Testis (tissue), 3 donors: ENCODE results near the gene PACSIN1. TPM values are rescaled to one million over a fixed set of nuclear protein-coding genes. Genes with fewer than 3 reads are reported as not detected.
"Not testable (repeated sequence)": the region's sequence is repeated elsewhere in the genome, so short reads cannot be mapped to it uniquely, and the experiment has no call there.

Experiments
- DNase-seq: peaks from one replicate; pipeline ENCODE4 v3.0.0-alpha.2; 2019
- H3K27ac ChIP-seq, 2 donors: fragments of 200-600 bp; sonication (generic); one replicate each; pipeline ENCODE4 v1.5.1; 2019
- H3K27me3 ChIP-seq: fragments of 200-600 bp; sonication (generic); one replicate; pipeline ENCODE4 v1.5.1; 2019
- H3K36me3 ChIP-seq: fragments of 200-600 bp; sonication (generic); one replicate; pipeline ENCODE4 v1.5.1; 2017; ENCODE audit warnings: low read depth; ENCODE audit errors: missing control alignments
- H3K4me1 ChIP-seq: fragments of 200-600 bp; sonication (generic); one replicate; pipeline ENCODE4 v1.5.1; 2019
- H3K4me3 ChIP-seq, 2 donors: fragments of 200-600 bp; sonication (generic); one replicate each; pipeline ENCODE4 v1.5.1; 2017 to 2019
- H3K9me3 ChIP-seq: fragments of 200-600 bp; sonication (generic); one replicate; pipeline ENCODE4 v1.5.1; 2017
- CTCF ChIP-seq, 3 experiments: fragments of 450-650 bp in 2 of 3; fragments of 200-600 bp in 1 of 3; sonication (generic) in 1 of 3; IDR thresholded peaks; one replicate each; pipeline ENCODE4 v1.5.1; 2016 to 2019; ENCODE audit warnings: antibody characterized with exemption in 3 of 3, mild to moderate bottlenecking in 2 of 3, moderate library complexity in 1 of 3
- POLR2A ChIP-seq: fragments of 450-650 bp; IDR thresholded peaks from one replicate; pipeline ENCODE4 v1.6.1; 2017; ENCODE audit warnings: antibody characterized with exemption, mild to moderate bottlenecking, moderate library complexity
- WGBS, 2 donors: methylation state at CpG; one replicate each; pipeline ENCODE4 v1.1.5; 2018; 5-methylcytosine and 5-hydroxymethylcytosine counted together
- intact Hi-C: fragments of 100-400 bp; cut with DNase I; formaldehyde crosslinking; loops from one replicate; pipeline ENCODE4 v1.15.1; 2023; ENCODE audit warnings: low total_unique reads
- polyA plus RNA-seq: library from polyadenylated mRNA; stranded (reverse); fragments of 350-450 nt; fragmentation: Illumina TruSeq; extraction: RNeasy Lipid Tissue Mini Kit (QIAGEN cat#74804); gene quantifications from one replicate; pipeline ENCODE4 v1.2.3, GENCODE V29; 2014; ENCODE audit warnings: low read depth, low replicate concordance; ENCODE audit not compliant: insufficient read depth
- total RNA-seq, 2 donors: library from RNA; depleted of rRNA; stranded (reverse); fragments of >200 nt; gene quantifications; one replicate each; pipeline ENCODE4 v1.2.3, GENCODE V29; 2016

The PACSIN1 gene
- total and polyA plus RNA-seq, 3 donors from 2014 or later, result 2.1 to 3.1 (median 2.5) TPM

- no peak overlapping the region for H3K27ac ChIP-seq
- DNase-seq, result no peak
- H3K36me3 ChIP-seq, result no peaks in the 10 kb centered on the region
- TF ChIP-seq CTCF (IDR thresholded peaks at IDR 0.05) (no peak), POLR2A (no peak)
- no peaks in the 10 kb centered on the region for H3K4me1 ChIP-seq
- intact Hi-C loops, result no loop called here
- no peak overlapping the region for H3K4me3 ChIP-seq
- WGBS, 2 donors, result 70 to 71% methylated on average over 5 of the region's 5 CpGs
- no peaks in the 10 kb centered on the region for H3K9me3 ChIP-seq
- no peaks in the 10 kb centered on the region for H3K27me3 ChIP-seq
These were observed 11.0 kb downstream of the PACSIN1 start for GRCh38 chr6:34476921-34477320.

GRCh38 chr6:34478796-34479195 lies 12.9 kb downstream of the PACSIN1 start:
- TF ChIP-seq POLR2A, result no peak
- TF ChIP-seq CTCF (IDR thresholded peaks at IDR 0.05), result no peak
- H3K27ac ChIP-seq, result no peak overlapping the region
- H3K36me3 ChIP-seq, result no peaks in the 10 kb centered on the region
- no peaks in the 10 kb centered on the region for H3K4me1 ChIP-seq
- 95 to 98% methylated on average over 4 of the region's 4 CpGs for WGBS, 2 donors
- DNase-seq, result no peak
- H3K4me3 ChIP-seq, result no peak overlapping the region
- no peaks in the 10 kb centered on the region for H3K9me3 ChIP-seq
- intact Hi-C loops, result no loop called here
- no peaks in the 10 kb centered on the region for H3K27me3 ChIP-seq

GRCh38 chr6:34483781-34484180 lies 17.9 kb downstream of the PACSIN1 start:
- H3K27ac ChIP-seq, intact Hi-C loops, H3K9me3 ChIP-seq, DNase-seq, H3K4me1 ChIP-seq, H3K27me3 ChIP-seq, H3K4me3 ChIP-seq, H3K36me3 ChIP-seq: not testable (repeated sequence)
- 98 to 100% methylated on average over 5 of the region's 5 CpGs for WGBS, 2 donors

GRCh38 chr6:34484391-34484790 lies 18.5 kb downstream of the PACSIN1 start:
- Histone ChIP-seq H3K4me3 (no peak overlapping the region), H3K27ac (no peak overlapping the region), H3K9me3 (no peaks in the 10 kb centered on the region), H3K36me3 (no peaks in the 10 kb centered on the region), H3K4me1 (no peaks in the 10 kb centered on the region), H3K27me3 (no peaks in the 10 kb centered on the region)
- WGBS, 2 donors, result 70 to 74% methylated on average over 1 of the region's 1 CpG
- TF ChIP-seq CTCF (IDR thresholded peaks at IDR 0.05), result no peak
- TF ChIP-seq POLR2A, result no peak
- no peak for DNase-seq
- intact Hi-C loops, result no loop called here

DNA sequence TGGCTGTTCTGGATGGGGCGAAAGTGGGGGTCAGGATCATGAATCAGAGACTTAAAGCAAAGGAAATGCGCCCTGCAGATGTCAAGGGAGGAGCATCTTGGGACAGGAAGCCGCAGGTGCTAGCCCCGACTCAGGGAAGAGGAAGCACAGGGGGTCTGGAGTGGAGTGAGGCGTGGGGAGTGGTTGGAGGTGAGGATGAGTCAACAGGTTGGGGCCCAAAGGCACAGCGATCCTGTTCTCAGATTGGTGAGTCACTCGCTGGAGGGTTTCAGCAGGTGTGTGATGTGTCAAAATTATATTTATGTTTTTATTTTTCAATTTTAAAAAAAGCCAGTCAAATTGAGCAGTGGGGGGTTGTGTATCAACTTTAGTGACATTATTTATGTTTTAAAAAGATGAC lies 19.0 kb downstream of the PACSIN1 start:
- Histone ChIP-seq H3K36me3 (no peaks in the 10 kb centered on the region), H3K27ac (no peak overlapping the region), H3K27me3 (no peaks in the 10 kb centered on the region), H3K9me3 (no peaks in the 10 kb centered on the region), H3K4me3 (no peak overlapping the region), H3K4me1 (no peaks in the 10 kb centered on the region)
- 79 to 85% methylated on average over 7 of the region's 7 CpGs for WGBS, 2 donors
- no peak for DNase-seq
- TF ChIP-seq POLR2A (no peak), CTCF (IDR thresholded peaks at IDR 0.05) (no peak)
- intact Hi-C loops, result no loop called here
